GM12872 (cell line): ENCODE data around the gene F8.

Experiments
- CTCF ChIP-seq: IDR thresholded peaks from 3 replicates; pipeline ENCODE4 v1.5.1; 2011; ENCODE audit warnings: low read depth, mild to moderate bottlenecking, low read length, moderate library complexity; ENCODE audit not compliant: insufficient read depth

F8 gene

GRCh38 chrX:154988719-154989118 lies 33.8 kb downstream of the F8 start:
- no peak for TF ChIP-seq CTCF

- TF ChIP-seq CTCF, result no peak
Measured at GRCh38 chrX:154987940-154988339, 34.6 kb downstream of the F8 start.

- TF ChIP-seq CTCF, result no peak
Measured at GRCh38 chrX:154986826-154987575, 35.5 kb downstream of the F8 start.

- no peak for TF ChIP-seq CTCF
Measured at GRCh38 chrX:154981116-154981411, 41.5 kb downstream of the F8 start.

GRCh38 chrX:154980330-154981115 lies 42.0 kb downstream of the F8 start:
- peak; percentile 60 for TF ChIP-seq CTCF

- no peak for TF ChIP-seq CTCF
Measured at GRCh38 chrX:154979629-154980028, 42.9 kb downstream of the F8 start.

- no peak for TF ChIP-seq CTCF
Measured at GRCh38 chrX:154968353-154968752, 54.2 kb downstream of the F8 start.
